Panc1 (cell line): ENCODE results near the gene AATK.

ENCODE experiments used
- CTCF ChIP-seq: fragments of 450-650 bp; IDR thresholded peaks from 2 replicates; pipeline ENCODE4 v1.5.1; 2017; ENCODE audit warnings: mild to moderate bottlenecking
- POLR2AphosphoS5 ChIP-seq: IDR thresholded peaks from 2 replicates; pipeline ENCODE4 v1.6.1; 2012; ENCODE audit warnings: mild to moderate bottlenecking, low read depth, low read length, moderate library complexity
- REST ChIP-seq, 2 experiments: IDR thresholded peaks; 2 replicates each; pipeline ENCODE4 v1.6.1; 2011 to 2012; ENCODE audit warnings: low read depth in 2 of 2, control low read depth in 1 of 2, low read length in 1 of 2, mild to moderate bottlenecking in 1 of 2, moderate library complexity in 1 of 2; ENCODE audit not compliant: insufficient read depth in 1 of 2
- SIN3A ChIP-seq: IDR thresholded peaks from 2 replicates; pipeline ENCODE4 v1.6.1; 2012; ENCODE audit warnings: low read depth, mild to moderate bottlenecking, low read length, moderate library complexity, borderline replicate concordance; ENCODE audit not compliant: insufficient read depth

- no peak for TF ChIP-seq SIN3A
- TF ChIP-seq POLR2AphosphoS5: no peak
- TF ChIP-seq REST (IDR thresholded peaks at IDR 0.05; ENCODE audit: insufficient read depth in 1 of 2, low read depth in 2 of 2, low read length in 1 of 2): no peak
- no peak; the same call in 1 of the 2 replicates for TF ChIP-seq CTCF
Measured at GRCh38 chr17:81129289-81129688, 36.7 kb downstream of the AATK start.
